Measurements from ENCODE around the gene TSPO2.

TSPO2 gene

DNA sequence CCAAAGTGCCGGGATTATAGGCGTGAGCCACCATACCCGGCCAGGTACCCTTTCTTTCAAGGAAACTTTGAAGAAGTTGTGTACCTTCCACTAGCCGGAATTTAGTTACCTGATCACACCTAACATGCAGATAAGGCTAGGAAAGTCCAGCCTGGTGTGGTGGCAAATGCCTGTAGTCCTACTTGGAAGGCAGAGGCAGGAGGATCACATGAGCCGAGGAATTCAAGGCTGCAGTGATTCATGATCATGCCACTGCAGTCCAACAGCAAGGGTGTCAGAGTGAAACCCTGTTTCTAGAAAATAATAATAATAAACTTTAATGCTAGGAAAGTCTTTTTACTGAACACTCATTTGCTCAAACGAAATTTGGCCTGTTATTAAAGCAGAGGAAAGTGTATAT, 51.5 kb downstream of the TSPO2 start:
- TF ChIP-seq, protein P1, sequence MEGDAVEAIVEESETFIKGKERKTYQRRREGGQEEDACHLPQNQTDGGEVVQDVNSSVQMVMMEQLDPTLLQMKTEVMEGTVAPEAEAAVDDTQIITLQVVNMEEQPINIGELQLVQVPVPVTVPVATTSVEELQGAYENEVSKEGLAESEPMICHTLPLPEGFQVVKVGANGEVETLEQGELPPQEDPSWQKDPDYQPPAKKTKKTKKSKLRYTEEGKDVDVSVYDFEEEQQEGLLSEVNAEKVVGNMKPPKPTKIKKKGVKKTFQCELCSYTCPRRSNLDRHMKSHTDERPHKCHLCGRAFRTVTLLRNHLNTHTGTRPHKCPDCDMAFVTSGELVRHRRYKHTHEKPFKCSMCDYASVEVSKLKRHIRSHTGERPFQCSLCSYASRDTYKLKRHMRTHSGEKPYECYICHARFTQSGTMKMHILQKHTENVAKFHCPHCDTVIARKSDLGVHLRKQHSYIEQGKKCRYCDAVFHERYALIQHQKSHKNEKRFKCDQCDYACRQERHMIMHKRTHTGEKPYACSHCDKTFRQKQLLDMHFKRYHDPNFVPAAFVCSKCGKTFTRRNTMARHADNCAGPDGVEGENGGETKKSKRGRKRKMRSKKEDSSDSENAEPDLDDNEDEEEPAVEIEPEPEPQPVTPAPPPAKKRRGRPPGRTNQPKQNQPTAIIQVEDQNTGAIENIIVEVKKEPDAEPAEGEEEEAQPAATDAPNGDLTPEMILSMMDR (IDR thresholded peaks at IDR 0.05; ENCODE audit: low read depth, low read length), result no peak
- no peak for DNase-seq (ENCODE audit: extremely low read depth, low read depth)
